Measurements from ENCODE around the gene HIGD1B. TPM values are rescaled to one million over a fixed set of nuclear protein-coding genes. Genes with fewer than 3 reads are reported as not detected.
A peak's percentile ranks its signal among the peaks of the same experiment; 100 is the strongest.

HIGD1B gene
- total RNA-seq, 2 donors from 2014 or later, result 1.3 TPM; not detected in 1

- ATAC-seq, result no peak
- intact Hi-C loops (cut with DNase I, micrococcal nuclease), result no loop called here
- DNase-seq, result peak in 1 of 2 donors; percentile 23
Observed at GRCh38 chr17:44830359-44831288, 17.1 kb upstream of the HIGD1B start.

- DNase-seq (no peak), ATAC-seq (no peak)
- intact Hi-C loops (cut with DNase I, micrococcal nuclease), result no loop called here
Observed at GRCh38 chr17:44831371-44831770, 16.3 kb upstream of the HIGD1B start.

GRCh38 chr17:44832805-44833204 lies 14.9 kb upstream of the HIGD1B start:
- intact Hi-C loops (cut with DNase I, micrococcal nuclease), result no loop called here
- DNase-seq (no peak), ATAC-seq (no peak)

- no peak for DNase-seq
- ATAC-seq, result no peak
- intact Hi-C loops (cut with DNase I, micrococcal nuclease), result no loop called here
Observed at GRCh38 chr17:44837196-44837595, 10.5 kb upstream of the HIGD1B start.

- no peak for ATAC-seq
- intact Hi-C loops (cut with DNase I, micrococcal nuclease), result no loop called here
- DNase-seq, result no peak
Observed at GRCh38 chr17:44840274-44840673, 7.4 kb upstream of the HIGD1B start.

GRCh38 chr17:44840936-44841335 lies 6.7 kb upstream of the HIGD1B start:
- no peak for DNase-seq
- intact Hi-C loops (cut with DNase I, micrococcal nuclease), result no loop called here
- no peak for ATAC-seq

GRCh38 chr17:44842748-44843147 lies 4.9 kb upstream of the HIGD1B start:
- intact Hi-C loops (cut with DNase I, micrococcal nuclease), result no loop called here
- ATAC-seq (no peak), DNase-seq (no peak)

GRCh38 chr17:44844390-44844830 lies 3.3 kb upstream of the HIGD1B start:
- ATAC-seq, result no peak
- DNase-seq, result no peak
- intact Hi-C loops (cut with DNase I, micrococcal nuclease), result no loop called here

- no peak for ATAC-seq
- intact Hi-C loops (cut with DNase I, micrococcal nuclease), result no loop called here
- DNase-seq, result no peak
Observed at GRCh38 chr17:44846206-44846605, 1.5 kb upstream of the HIGD1B start.

- ATAC-seq (no peak), DNase-seq (no peak)
- intact Hi-C loops (cut with DNase I, micrococcal nuclease), result no loop called here
Observed at GRCh38 chr17:44848257-44848795, 643 bp downstream of the HIGD1B start.

GRCh38 chr17:44848961-44849489 lies 1.3 kb downstream of the HIGD1B start:
- DNase-seq (no peak), ATAC-seq (no peak)
- intact Hi-C loops (cut with DNase I, micrococcal nuclease), result no loop called here

- no peak for DNase-seq
- ATAC-seq, result peak; percentile 5
- intact Hi-C loops (cut with DNase I, micrococcal nuclease), result no loop called here
Observed at GRCh38 chr17:44850025-44850424, 2.3 kb downstream of the HIGD1B start.

- no peak for DNase-seq
- intact Hi-C loops (cut with DNase I, micrococcal nuclease), result no loop called here
- no peak for ATAC-seq
Observed at GRCh38 chr17:44850612-44851011, 2.9 kb downstream of the HIGD1B start.

- intact Hi-C loops (cut with DNase I, micrococcal nuclease), result no loop called here
- DNase-seq (no peak), ATAC-seq (no peak)
Observed at GRCh38 chr17:44854192-44854591, 6.5 kb downstream of the HIGD1B start.

GRCh38 chr17:44859701-44860100 lies 12.0 kb downstream of the HIGD1B start:
- intact Hi-C loops (cut with DNase I, micrococcal nuclease), result loop anchor here in 1 of 2 donors (5.0 kb wide), 1 partner anchor 82 kb away; no protein-coding TSS in a partner anchor
- no peak for ATAC-seq
- DNase-seq, result no peak

- DNase-seq, result no peak
- intact Hi-C loops (cut with DNase I, micrococcal nuclease), result loop anchor here in 1 of 2 donors (5.0 kb wide), 1 partner anchor 85 kb away; no protein-coding TSS in a partner anchor
- ATAC-seq, result peak; percentile 16
Observed at GRCh38 chr17:44862278-44862914, 14.7 kb downstream of the HIGD1B start.

- DNase-seq, result no peak
- peak; percentile 32 for ATAC-seq
- intact Hi-C loops (cut with DNase I, micrococcal nuclease), result loop anchor here in 1 of 2 donors (5.0 kb wide), 1 partner anchor 86 kb away; no protein-coding TSS in a partner anchor
Observed at GRCh38 chr17:44863061-44863918, 15.6 kb downstream of the HIGD1B start.

GRCh38 chr17:44864831-44865230 lies 17.1 kb downstream of the HIGD1B start:
- ATAC-seq (peak; percentile 25), DNase-seq (no peak)
- intact Hi-C loops (cut with DNase I, micrococcal nuclease), result loop anchor here (5.0 kb wide), 1 partner anchor 88 kb away; no protein-coding TSS in a partner anchor
